K562 (cell line): Measurements from ENCODE around the gene CARMIL3. TPM values are rescaled to one million over a fixed set of nuclear protein-coding genes. Genes with fewer than 3 reads are reported as not detected.

Source experiments
- CBX1 ChIP-seq: sonication (generic); IDR thresholded peaks from 2 replicates; pipeline ENCODE4 v1.6.1; 2016; ENCODE audit warnings: antibody characterized with exemption, low read depth, mild to moderate bottlenecking
- CCNT2 ChIP-seq: IDR thresholded peaks from 2 replicates; pipeline ENCODE4 v1.6.1; 2011; ENCODE audit warnings: borderline replicate concordance, low read depth, mild to moderate bottlenecking, moderate library complexity, mixed read lengths, low read length; ENCODE audit not compliant: insufficient read length; ENCODE audit errors: extremely low read depth
- CEBPG ChIP-seq, 3 experiments: fragments of 200-800 bp in 1 of 3; sonication (Bioruptor generic) in 1 of 3; sonication (generic) in 1 of 3; formaldehyde crosslinking in 1 of 3; IDR thresholded peaks in 2 of 3; conservative IDR thresholded peaks in 1 of 3; 2 replicates each; pipeline versions ENCODE4 v1.6.1 to v1.8.0; 2016 to 2022; ENCODE audit warnings: missing compliant biosample characterization in 2 of 3, missing genetic modification characterization in 2 of 3, mild to moderate bottlenecking in 1 of 3, missing genetic modification reagents in 1 of 3
- CREBBP ChIP-seq: IDR thresholded peaks from one replicate; pipeline ENCODE4 v1.6.1; 2012; ENCODE audit warnings: low read depth, mild to moderate bottlenecking, control low read depth, inconsistent platforms, low read length
- HMGN3 ChIP-seq: IDR thresholded peaks from 2 replicates; pipeline ENCODE4 v1.6.1; 2011; ENCODE audit warnings: borderline replicate concordance, low read depth, mild to moderate bottlenecking, mixed read lengths, low read length; ENCODE audit not compliant: insufficient read length; ENCODE audit errors: extremely low read depth
- KAT7 ChIP-seq: sonication (generic); formaldehyde crosslinking; IDR thresholded peaks from 2 replicates; pipeline ENCODE4 v1.8.0; 2022; ENCODE audit warnings: missing genetic modification reagents, mild to moderate bottlenecking, borderline replicate concordance
- KLF1 ChIP-seq: fragments of 450-650 bp; IDR thresholded peaks from 2 replicates; pipeline ENCODE4 v1.6.1; 2016; ENCODE audit warnings: missing genetic modification characterization, missing compliant biosample characterization
- MYC ChIP-seq, 2 experiments: fragments of 250-450 bp in 1 of 2; sonication (Bioruptor Pico) in 1 of 2; IDR thresholded peaks; 2 replicates each; pipeline versions ENCODE4 v1.5.1 to v1.6.1; 2012 to 2021; ENCODE audit warnings: low read depth in 2 of 2, borderline replicate concordance in 1 of 2, improper control_type of control experiment in 1 of 2, low read length in 1 of 2, mild to moderate bottlenecking in 1 of 2, moderate library complexity in 1 of 2
- NFYB ChIP-seq: IDR thresholded peaks from 2 replicates; pipeline ENCODE4 v1.6.1; 2011; ENCODE audit warnings: mild to moderate bottlenecking, moderate library complexity; ENCODE audit not compliant: insufficient read length; ENCODE audit errors: extremely low read depth
- RBBP5 ChIP-seq: fragments of 200-600 bp; sonication (generic); IDR thresholded peaks from 2 replicates; pipeline ENCODE4 v1.6.1; 2012; ENCODE audit warnings: borderline replicate concordance, mild to moderate bottlenecking, low read length, control low read depth, inconsistent platforms; ENCODE audit not compliant: insufficient read depth, poor library complexity, severe bottlenecking
- RBFOX2 ChIP-seq: fragments of 200-400 bp; formaldehyde crosslinking; IDR thresholded peaks from 2 replicates; pipeline ENCODE4 v1.6.1; 2017; ENCODE audit warnings: low read depth, mild to moderate bottlenecking, low read length, moderate library complexity
- ZNF586 ChIP-seq: fragments of 450-650 bp; formaldehyde crosslinking; conservative IDR thresholded peaks from 2 replicates; pipeline ENCODE4 v1.4.0; 2020; ENCODE audit warnings: mild to moderate bottlenecking, moderate library complexity
- ZNF695 ChIP-seq: fragments of 450-650 bp; formaldehyde crosslinking; IDR thresholded peaks from 2 replicates; pipeline ENCODE4 v1.4.0; 2020; ENCODE audit warnings: mild to moderate bottlenecking, moderate library complexity
- ZNF780A ChIP-seq: fragments of 250-450 bp; sonication (Bioruptor Pico); IDR thresholded peaks from 2 replicates; pipeline ENCODE4 v1.5.0; 2021; ENCODE audit warnings: mild to moderate bottlenecking
- polyA plus RNA-seq, 8 experiments: library from polyadenylated mRNA; depleted of rRNA in 4 of 8; stranded (reverse) in 5 of 8; unstranded in 3 of 8; fragments of >200 nt; fragmentation: Nextera tagmentation in 2 of 8; fragmentation: Illumina TruSeq in 1 of 8; extraction: Ambion mirVana in 2 of 8; extraction: Trizol in 1 of 8; gene quantifications; 2 replicates each; pipeline versions ENCODE4 v1.2.1 to v1.2.3, GENCODE V29; 2011 to 2014; ENCODE audit warnings: inconsistent platforms in 1 of 8, missing spikeins in 1 of 8
- total RNA-seq, 7 experiments: library from RNA; depleted of rRNA in 6 of 7; stranded (reverse); fragments of >200 nt in 6 of 7; fragmentation: Illumina TruSeq in 2 of 7; extraction: Trizol in 2 of 7; gene quantifications; 2 replicates each; pipeline versions ENCODE4 v1.2.1 to v1.2.3, GENCODE V29; 2011 to 2021; ENCODE audit warnings: low replicate concordance in 1 of 7
- TF ChIP-seq, protein P1 (sequence below): fragments of 450-650 bp; IDR thresholded peaks from 2 replicates; pipeline ENCODE4 v1.7.0; 2016; ENCODE audit warnings: borderline replicate concordance
- TF ChIP-seq, protein P2 (sequence below): fragments of 250-450 bp; sonication (Bioruptor Pico); IDR thresholded peaks from 2 replicates; pipeline ENCODE4 v1.4.0; 2020; ENCODE audit warnings: mild to moderate bottlenecking

The CARMIL3 gene
- total and polyA plus RNA-seq, 9 of the 15 experiments (the other 6 are each of a cell fraction or from before 2014, with no cell fraction given) = 0.01 to 0.11 (median 0.05) TPM; not detected in 5

DNA sequence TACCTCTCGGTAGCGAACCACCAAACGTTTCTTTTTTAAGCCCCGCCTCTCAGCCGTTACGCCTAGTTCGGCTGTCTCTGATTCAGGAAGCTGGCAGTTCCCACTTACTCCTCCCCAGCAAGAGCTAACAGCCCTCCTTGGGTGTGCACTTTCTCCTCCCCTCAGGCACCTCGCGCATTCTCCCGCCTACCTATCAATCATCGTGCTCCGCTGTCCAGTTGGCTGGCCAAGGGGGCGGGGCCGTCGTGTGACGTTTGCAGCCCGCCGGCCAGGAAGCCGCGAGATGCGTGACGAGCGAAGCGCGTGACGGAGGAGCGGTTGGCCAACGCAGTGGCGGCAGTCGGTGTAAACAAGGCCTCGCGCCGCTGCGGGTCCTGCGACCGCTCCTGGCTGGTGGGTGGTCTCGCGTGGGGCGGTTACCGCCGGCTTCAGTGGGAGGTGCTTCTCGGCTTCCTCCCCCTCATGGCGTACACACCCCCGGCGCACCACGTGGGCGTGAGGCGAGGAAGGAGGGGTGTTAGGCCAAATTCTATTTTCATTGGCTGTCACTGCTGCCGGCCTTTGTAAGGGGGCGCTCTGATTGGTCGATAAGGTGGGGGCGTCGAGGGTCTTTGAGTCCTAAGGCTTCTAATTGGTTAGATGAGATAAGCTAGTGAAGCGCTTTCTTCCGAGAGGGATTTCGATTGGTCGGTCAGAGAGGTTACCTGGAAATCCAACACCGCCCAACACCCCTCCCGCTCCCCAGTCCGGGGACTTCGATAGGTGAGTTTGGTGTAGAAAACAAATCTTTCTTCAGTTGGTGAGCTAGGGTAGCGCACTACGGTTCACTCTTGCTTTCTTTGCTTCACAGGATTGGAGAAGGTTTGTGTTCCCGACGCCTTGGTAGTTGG lies 63.0 kb downstream of the CARMIL3 start, which contains the start of the genes DCAF11 and NRL (continued):
- TF ChIP-seq, protein P1, sequence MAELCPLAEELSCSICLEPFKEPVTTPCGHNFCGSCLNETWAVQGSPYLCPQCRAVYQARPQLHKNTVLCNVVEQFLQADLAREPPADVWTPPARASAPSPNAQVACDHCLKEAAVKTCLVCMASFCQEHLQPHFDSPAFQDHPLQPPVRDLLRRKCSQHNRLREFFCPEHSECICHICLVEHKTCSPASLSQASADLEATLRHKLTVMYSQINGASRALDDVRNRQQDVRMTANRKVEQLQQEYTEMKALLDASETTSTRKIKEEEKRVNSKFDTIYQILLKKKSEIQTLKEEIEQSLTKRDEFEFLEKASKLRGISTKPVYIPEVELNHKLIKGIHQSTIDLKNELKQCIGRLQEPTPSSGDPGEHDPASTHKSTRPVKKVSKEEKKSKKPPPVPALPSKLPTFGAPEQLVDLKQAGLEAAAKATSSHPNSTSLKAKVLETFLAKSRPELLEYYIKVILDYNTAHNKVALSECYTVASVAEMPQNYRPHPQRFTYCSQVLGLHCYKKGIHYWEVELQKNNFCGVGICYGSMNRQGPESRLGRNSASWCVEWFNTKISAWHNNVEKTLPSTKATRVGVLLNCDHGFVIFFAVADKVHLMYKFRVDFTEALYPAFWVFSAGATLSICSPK = no peak
- TF ChIP-seq KLF1 (tag) (peak; percentile 65; the same call in 1 of the 2 replicates), CREBBP (no peak), ZNF695 (CRISPR knock-in tag) (no peak), RBFOX2 (peak; percentile 69), CCNT2 (peak; percentile 52), ZNF780A (CRISPR knock-in tag) (no peak), MYC (IDR thresholded peaks at IDR 0.05; ENCODE audit: low read depth, low read length) (peak; percentile 97), MYC (CRISPR knock-in tag; IDR thresholded peaks at IDR 0.05; ENCODE audit: borderline replicate concordance, low read depth) (peak; percentile 98), NFYB (peak; percentile 97), HMGN3 (peak; percentile 45), RBBP5 (peak; percentile 61), KAT7 (CRISPR knock-in tag) (peak; percentile 14; the same call in 1 of the 2 replicates), CEBPG (CRISPR knock-in tag; IDR thresholded peaks at IDR 0.05) (peak; percentile 77), CEBPG (tag; conservative IDR thresholded peaks at IDR 0.05 in 1 of 2, IDR thresholded peaks at IDR 0.05 in 1 of 2) (no peak), ZNF586 (CRISPR knock-in tag) (no peak), CBX1 (0 out of 2 replicates have a peak, but pooled peaks have one; percentile 20)
- TF ChIP-seq, protein P2, sequence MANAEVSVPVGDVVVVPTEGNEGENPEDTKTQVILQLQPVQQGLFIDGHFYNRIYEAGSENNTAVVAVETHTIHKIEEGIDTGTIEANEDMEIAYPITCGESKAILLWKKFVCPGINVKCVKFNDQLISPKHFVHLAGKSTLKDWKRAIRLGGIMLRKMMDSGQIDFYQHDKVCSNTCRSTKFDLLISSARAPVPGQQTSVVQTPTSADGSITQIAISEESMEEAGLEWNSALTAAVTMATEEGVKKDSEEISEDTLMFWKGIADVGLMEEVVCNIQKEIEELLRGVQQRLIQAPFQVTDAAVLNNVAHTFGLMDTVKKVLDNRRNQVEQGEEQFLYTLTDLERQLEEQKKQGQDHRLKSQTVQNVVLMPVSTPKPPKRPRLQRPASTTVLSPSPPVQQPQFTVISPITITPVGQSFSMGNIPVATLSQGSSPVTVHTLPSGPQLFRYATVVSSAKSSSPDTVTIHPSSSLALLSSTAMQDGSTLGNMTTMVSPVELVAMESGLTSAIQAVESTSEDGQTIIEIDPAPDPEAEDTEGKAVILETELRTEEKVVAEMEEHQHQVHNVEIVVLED (CRISPR knock-in tag) = peak; percentile 64
